H9 (cell line): ENCODE data around the gene ZBTB38. TPM values are rescaled to one million over a fixed set of nuclear protein-coding genes. Genes with fewer than 3 reads are reported as not detected.

Experiments
- DNase-seq: peaks from one replicate; pipeline ENCODE4 v3.0.0-alpha.2; 2017
- H2AFZ ChIP-seq: one replicate; pipeline ENCODE4 v1.6.1; 2013; ENCODE audit warnings: mild to moderate bottlenecking, low read length, control low read depth, moderate library complexity
- H2AK5ac ChIP-seq: 2 replicates; pipeline ENCODE4 v1.6.1; 2013; ENCODE audit warnings: low read length, control low read depth, mixed read lengths; ENCODE audit not compliant: insufficient read length
- H2BK120ac ChIP-seq: one replicate; pipeline ENCODE4 v1.6.1; 2013; ENCODE audit warnings: low read depth, mild to moderate bottlenecking, low read length, control low read depth, inconsistent platforms; ENCODE audit not compliant: poor library complexity, severe bottlenecking
- H2BK12ac ChIP-seq: 2 replicates; pipeline ENCODE4 v1.6.1; 2013; ENCODE audit warnings: low read length, control low read depth, mixed read lengths, low read depth; ENCODE audit not compliant: insufficient read length
- H2BK15ac ChIP-seq: 2 replicates; pipeline ENCODE4 v1.6.1; 2013; ENCODE audit warnings: low read depth, low read length, control low read depth
- H2BK20ac ChIP-seq: one replicate; pipeline ENCODE4 v1.6.1; 2013; ENCODE audit warnings: low read depth, mild to moderate bottlenecking, low read length, control low read depth, inconsistent platforms; ENCODE audit not compliant: poor library complexity, severe bottlenecking
- H2BK5ac ChIP-seq: 2 replicates; pipeline ENCODE4 v1.6.1; 2013; ENCODE audit warnings: low read length, control low read depth, mixed read lengths; ENCODE audit not compliant: insufficient read length
- H3K14ac ChIP-seq: 2 replicates; pipeline ENCODE4 v1.6.1; 2013; ENCODE audit warnings: low read length, control low read depth; ENCODE audit not compliant: insufficient read depth
- H3K18ac ChIP-seq: 2 replicates; pipeline ENCODE4 v1.6.1; 2013; ENCODE audit warnings: low read depth, mild to moderate bottlenecking, mixed read lengths, low read length, control low read depth; ENCODE audit not compliant: insufficient read length
- H3K23ac ChIP-seq: 2 replicates; pipeline ENCODE4 v1.6.1; 2013; ENCODE audit warnings: low read length, control low read depth, mixed read lengths, low read depth; ENCODE audit not compliant: insufficient read length
- H3K23me2 ChIP-seq: 2 replicates; pipeline ENCODE4 v1.6.1; 2013; ENCODE audit warnings: low read depth, mild to moderate bottlenecking, mixed read lengths, low read length, control low read depth; ENCODE audit not compliant: insufficient read length, poor library complexity, severe bottlenecking
- H3K27ac ChIP-seq: 2 replicates; pipeline ENCODE4 v1.5.1; 2013; ENCODE audit warnings: low read length, control low read depth, mixed read lengths, low read depth; ENCODE audit not compliant: insufficient read length
- H3K27me3 ChIP-seq: 2 replicates; pipeline ENCODE4 v1.6.1; 2013; ENCODE audit warnings: low read length, control low read depth, inconsistent platforms; ENCODE audit not compliant: insufficient read depth
- H3K4ac ChIP-seq: 2 replicates; pipeline ENCODE4 v1.6.1; 2013; ENCODE audit warnings: low read depth, mild to moderate bottlenecking, control low read depth, inconsistent platforms, low read length, moderate library complexity
- H3K4me1 ChIP-seq: 2 replicates; pipeline ENCODE4 v1.6.1; 2013; ENCODE audit warnings: low read length, control low read depth, inconsistent platforms; ENCODE audit not compliant: insufficient read depth
- H3K4me2 ChIP-seq: 2 replicates; pipeline ENCODE4 v1.6.1; 2013; ENCODE audit warnings: low read length, control low read depth, mixed read lengths; ENCODE audit not compliant: insufficient read length, insufficient read depth
- H3K56ac ChIP-seq: 2 replicates; pipeline ENCODE4 v1.6.1; 2013; ENCODE audit warnings: low read depth, mild to moderate bottlenecking, mixed read lengths, low read length, control low read depth; ENCODE audit not compliant: insufficient read length
- H3K79me1 ChIP-seq: 2 replicates; pipeline ENCODE4 v1.6.1; 2013; ENCODE audit warnings: low read depth, mild to moderate bottlenecking, moderate library complexity, low read length, control low read depth, inconsistent platforms; ENCODE audit not compliant: insufficient read depth, poor library complexity, severe bottlenecking
- H3K79me2 ChIP-seq: 2 replicates; pipeline ENCODE4 v1.6.1; 2013; ENCODE audit warnings: low read length, control low read depth, inconsistent platforms; ENCODE audit not compliant: insufficient read depth
- H3K9ac ChIP-seq: 2 replicates; pipeline ENCODE4 v1.6.1; 2013; ENCODE audit warnings: low read length, control low read depth, mixed read lengths; ENCODE audit not compliant: insufficient read length; ENCODE audit errors: extremely low read depth
- H3K9me3 ChIP-seq: one replicate; pipeline ENCODE4 v1.6.1; 2013; ENCODE audit warnings: low read depth, low read length, inconsistent platforms; ENCODE audit not compliant: control insufficient read depth
- H3T11ph ChIP-seq: one replicate; pipeline ENCODE4 v1.6.1; 2013; ENCODE audit warnings: mild to moderate bottlenecking, low read length, control low read depth, inconsistent platforms
- H4K20me1 ChIP-seq: one replicate; pipeline ENCODE4 v1.6.1; 2013; ENCODE audit not compliant: control insufficient read depth, insufficient read length, insufficient read depth
- H4K5ac ChIP-seq: 2 replicates; pipeline ENCODE4 v1.6.1; 2013; ENCODE audit warnings: low read depth, mild to moderate bottlenecking, mixed read lengths, low read length, control low read depth; ENCODE audit not compliant: insufficient read length
- H4K8ac ChIP-seq: replicated peaks from 2 replicates; pipeline ENCODE4 v1.6.1; 2013; ENCODE audit warnings: low read length, control low read depth, mixed read lengths, low read depth; ENCODE audit not compliant: insufficient read length
- H4K91ac ChIP-seq: 2 replicates; pipeline ENCODE4 v1.6.1; 2013; ENCODE audit warnings: low read depth, mild to moderate bottlenecking, moderate library complexity, mixed read lengths, low read length, control low read depth; ENCODE audit not compliant: insufficient read length
- H3K27ac Mint-ChIP-seq, 3 experiments: 2 replicates in 2 of 3; 3 replicates in 1 of 3; pipeline ENCODE4 v1.8.0; 2020 to 2021; ENCODE audit warnings: mixed read lengths in 3 of 3, mild to moderate bottlenecking in 1 of 3, moderate library complexity in 1 of 3
- H3K27me3 Mint-ChIP-seq: 2 replicates; pipeline ENCODE4 v1.8.0; 2021; ENCODE audit warnings: low read depth, mild to moderate bottlenecking, moderate library complexity, mixed read lengths
- H3K36me3 Mint-ChIP-seq, 3 experiments: 2 replicates in 2 of 3; 3 replicates in 1 of 3; pipeline ENCODE4 v1.8.0; 2020 to 2021; ENCODE audit warnings: low read depth in 3 of 3, mixed read lengths in 3 of 3; ENCODE audit not compliant: insufficient read depth in 1 of 3
- H3K4me1 Mint-ChIP-seq, 2 experiments: 2 replicates each; pipeline ENCODE4 v1.8.0; 2020; ENCODE audit warnings: mixed read lengths in 2 of 2
- H3K4me3 Mint-ChIP-seq, 2 experiments: 2 replicates in 1 of 2; 3 replicates in 1 of 2; pipeline ENCODE4 v1.8.0; 2020 to 2021; ENCODE audit warnings: mild to moderate bottlenecking in 2 of 2, mixed read lengths in 2 of 2, moderate library complexity in 1 of 2
- H3K9me3 Mint-ChIP-seq, 2 experiments: 2 replicates in 1 of 2; 3 replicates in 1 of 2; pipeline ENCODE4 v1.8.0; 2020; ENCODE audit warnings: mild to moderate bottlenecking in 2 of 2, mixed read lengths in 2 of 2, moderate library complexity in 1 of 2
- whole genome bisulfite sequencing: extraction: QIAGEN DNeasy Blood & Tissue Kit; methylation state at CpG from one replicate; pipeline ENCODE4 v1.1.7; 2013; ENCODE audit warnings: missing lambda C conversion rate, low lambda C conversion rate, mixed read lengths; ENCODE audit not compliant: insufficient read length; ENCODE audit errors: extremely low coverage; 5-methylcytosine and 5-hydroxymethylcytosine counted together
- total RNA-seq: library from RNA; stranded (reverse); gene quantifications from 2 replicates; pipeline ENCODE4 v1.2.1, GENCODE V29; 2021
- TF ChIP-seq, protein P1 (sequence below): fragments of 200-600 bp; sonication (generic); conservative IDR thresholded peaks from 3 replicates; pipeline ENCODE4 v1.8.0; 2021; ENCODE audit warnings: antibody characterized with exemption, mild to moderate bottlenecking

Gene ZBTB38
- total RNA-seq, 1 experiment from 2014 or later: 14.6 TPM

- Mint-ChIP-seq H3K9me3 (no peaks in the 10 kb centered on the region), H3K27ac (peak overlapping the region in 2 of 3 experiments; percentile 6 to 32; a peak in 2 of 7 replicates), H3K36me3 (no peaks in the 10 kb centered on the region), H3K4me1 (peaks cover 8% of the 10 kb centered on the region in 2 experiments), H3K27me3 (no peaks in the 10 kb centered on the region; the same call in 1 of the 2 replicates), H3K4me3 (peak overlapping the region in 1 of 2 experiments; percentile 17; a peak in 2 of 5 replicates)
- DNase-seq: no peak
- Histone ChIP-seq H3K23me2 (no peaks in the 10 kb centered on the region), H3K79me1 (no peaks in the 10 kb centered on the region), H3K79me2 (no peaks in the 10 kb centered on the region), H3K9me3 (no peaks in the 10 kb centered on the region), H3T11ph (no peak overlapping the region), H4K5ac (no peak overlapping the region), H2BK15ac (no peak overlapping the region), H2BK120ac (no peak overlapping the region), H4K8ac (no peak overlapping the region), H2BK20ac (no peak overlapping the region), H3K27me3 (no peaks in the 10 kb centered on the region), H3K27ac (no peak overlapping the region), H3K14ac (no peak overlapping the region), H3K4me1 (no peaks in the 10 kb centered on the region; the same call in 1 of the 2 replicates), H2BK12ac (no peak overlapping the region), H4K91ac (no peak overlapping the region), H3K18ac (no peak overlapping the region), H3K56ac (no peak overlapping the region), H4K20me1 (no peaks in the 10 kb centered on the region), H3K4me2 (no peak overlapping the region), H3K23ac (no peak overlapping the region), H2AK5ac (no peak overlapping the region), H2AFZ (no peak overlapping the region), H3K9ac (no peak overlapping the region), H2BK5ac (no peak overlapping the region), H3K4ac (no peak overlapping the region)
- no CpG with 5 or more reads among the region's 3 CpGs for WGBS
- TF ChIP-seq, protein P1, sequence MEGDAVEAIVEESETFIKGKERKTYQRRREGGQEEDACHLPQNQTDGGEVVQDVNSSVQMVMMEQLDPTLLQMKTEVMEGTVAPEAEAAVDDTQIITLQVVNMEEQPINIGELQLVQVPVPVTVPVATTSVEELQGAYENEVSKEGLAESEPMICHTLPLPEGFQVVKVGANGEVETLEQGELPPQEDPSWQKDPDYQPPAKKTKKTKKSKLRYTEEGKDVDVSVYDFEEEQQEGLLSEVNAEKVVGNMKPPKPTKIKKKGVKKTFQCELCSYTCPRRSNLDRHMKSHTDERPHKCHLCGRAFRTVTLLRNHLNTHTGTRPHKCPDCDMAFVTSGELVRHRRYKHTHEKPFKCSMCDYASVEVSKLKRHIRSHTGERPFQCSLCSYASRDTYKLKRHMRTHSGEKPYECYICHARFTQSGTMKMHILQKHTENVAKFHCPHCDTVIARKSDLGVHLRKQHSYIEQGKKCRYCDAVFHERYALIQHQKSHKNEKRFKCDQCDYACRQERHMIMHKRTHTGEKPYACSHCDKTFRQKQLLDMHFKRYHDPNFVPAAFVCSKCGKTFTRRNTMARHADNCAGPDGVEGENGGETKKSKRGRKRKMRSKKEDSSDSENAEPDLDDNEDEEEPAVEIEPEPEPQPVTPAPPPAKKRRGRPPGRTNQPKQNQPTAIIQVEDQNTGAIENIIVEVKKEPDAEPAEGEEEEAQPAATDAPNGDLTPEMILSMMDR: no peak
Observed at GRCh38 chr3:141333836-141334626, 34.3 kb upstream of the ZBTB38 start.
